ENCODE measurements around the gene ETS1. TPM values are rescaled to one million over a fixed set of nuclear protein-coding genes. Genes with fewer than 3 reads are reported as not detected.
"Not testable (repeated sequence)": the region's sequence is repeated elsewhere in the genome, so short reads cannot be mapped to it uniquely, and the experiment has no call there.

Gene ETS1
- total RNA-seq, 1 donor from 2014 or later: 121 TPM

GRCh38 chr11:128448981-128449713 is 138.2 kb downstream of the ETS1 start:
- intact Hi-C loops (cut with DNase I): no loop called here
- Histone ChIP-seq H3K9me3 (no peaks in the 10 kb centered on the region), H3K36me3 (no peaks in the 10 kb centered on the region), H3K4me3 (no peak overlapping the region), H3K27ac (no peak overlapping the region), H3K27me3 (no peaks in the 10 kb centered on the region), H3K4me1 (peaks cover 26% of the 10 kb centered on the region)
- no peak for TF ChIP-seq CTCF (IDR thresholded peaks at IDR 0.05)
- ATAC-seq: no peak
- DNase-seq: no peak

GRCh38 chr11:128448200-128448886 is 139.0 kb downstream of the ETS1 start:
- H3K27ac ChIP-seq: no peak overlapping the region
- H3K36me3 ChIP-seq: no peaks in the 10 kb centered on the region
- H3K9me3 ChIP-seq: no peaks in the 10 kb centered on the region
- no peaks in the 10 kb centered on the region for H3K27me3 ChIP-seq
- H3K4me3 ChIP-seq: no peak overlapping the region
- DNase-seq: no peak
- no peak for TF ChIP-seq CTCF (IDR thresholded peaks at IDR 0.05)
- peak; percentile 48 for ATAC-seq
- H3K4me1 ChIP-seq: peaks cover 21% of the 10 kb centered on the region
- intact Hi-C loops (cut with DNase I): no loop called here

- no peaks in the 10 kb centered on the region for H3K27me3 ChIP-seq
- DNase-seq: no peak
- H3K4me1 ChIP-seq: peaks cover 10% of the 10 kb centered on the region
- no peak for TF ChIP-seq CTCF (IDR thresholded peaks at IDR 0.05)
- no peaks in the 10 kb centered on the region for H3K36me3 ChIP-seq
- no peaks in the 10 kb centered on the region for H3K9me3 ChIP-seq
- H3K4me3 ChIP-seq: no peak overlapping the region
- H3K27ac ChIP-seq: no peak overlapping the region
- intact Hi-C loops (cut with DNase I): no loop called here
- ATAC-seq: no peak
These were observed 140.1 kb downstream of the ETS1 start for GRCh38 chr11:128447233-128447632.

GRCh38 chr11:128445921-128446320 is 141.4 kb downstream of the ETS1 start:
- DNase-seq; ATAC-seq; H3K9me3 ChIP-seq; H3K27me3 ChIP-seq; H3K27ac ChIP-seq; intact Hi-C loops (cut with DNase I); H3K36me3 ChIP-seq; H3K4me3 ChIP-seq; H3K4me1 ChIP-seq: not testable (repeated sequence)

GRCh38 chr11:128437136-128437535 is 150.2 kb downstream of the ETS1 start:
- Histone ChIP-seq H3K27ac (no peak overlapping the region), H3K4me1 (no peaks in the 10 kb centered on the region), H3K36me3 (no peaks in the 10 kb centered on the region), H3K27me3 (no peaks in the 10 kb centered on the region), H3K9me3 (no peaks in the 10 kb centered on the region), H3K4me3 (no peak overlapping the region)
- intact Hi-C loops (cut with DNase I): no loop called here
- no peak for ATAC-seq
- no peak for TF ChIP-seq CTCF (IDR thresholded peaks at IDR 0.05)
- DNase-seq: no peak

GRCh38 chr11:128434818-128435217 is 152.5 kb downstream of the ETS1 start:
- H3K4me3 ChIP-seq: no peak overlapping the region
- H3K4me1 ChIP-seq: no peaks in the 10 kb centered on the region
- intact Hi-C loops (cut with DNase I): no loop called here

More at GRCh38 chr11:128434818-128435217, 152.5 kb downstream of the ETS1 start:
- Histone ChIP-seq H3K36me3 (no peaks in the 10 kb centered on the region), H3K9me3 (no peaks in the 10 kb centered on the region), H3K27ac (no peak overlapping the region), H3K27me3 (no peaks in the 10 kb centered on the region)
- TF ChIP-seq CTCF (IDR thresholded peaks at IDR 0.05): no peak
- ATAC-seq (no peak), DNase-seq (no peak)

All from upper lobe of right lung (tissue), 1 donor.